ENCODE results near the gene PLK2. TPM values are rescaled to one million over a fixed set of nuclear protein-coding genes. Genes with fewer than 3 reads are reported as not detected.

Gene PLK2
- 10 to 100 TPM; 29.4 to 82.5 (median 59.2) TPM for total RNA-seq

DNA sequence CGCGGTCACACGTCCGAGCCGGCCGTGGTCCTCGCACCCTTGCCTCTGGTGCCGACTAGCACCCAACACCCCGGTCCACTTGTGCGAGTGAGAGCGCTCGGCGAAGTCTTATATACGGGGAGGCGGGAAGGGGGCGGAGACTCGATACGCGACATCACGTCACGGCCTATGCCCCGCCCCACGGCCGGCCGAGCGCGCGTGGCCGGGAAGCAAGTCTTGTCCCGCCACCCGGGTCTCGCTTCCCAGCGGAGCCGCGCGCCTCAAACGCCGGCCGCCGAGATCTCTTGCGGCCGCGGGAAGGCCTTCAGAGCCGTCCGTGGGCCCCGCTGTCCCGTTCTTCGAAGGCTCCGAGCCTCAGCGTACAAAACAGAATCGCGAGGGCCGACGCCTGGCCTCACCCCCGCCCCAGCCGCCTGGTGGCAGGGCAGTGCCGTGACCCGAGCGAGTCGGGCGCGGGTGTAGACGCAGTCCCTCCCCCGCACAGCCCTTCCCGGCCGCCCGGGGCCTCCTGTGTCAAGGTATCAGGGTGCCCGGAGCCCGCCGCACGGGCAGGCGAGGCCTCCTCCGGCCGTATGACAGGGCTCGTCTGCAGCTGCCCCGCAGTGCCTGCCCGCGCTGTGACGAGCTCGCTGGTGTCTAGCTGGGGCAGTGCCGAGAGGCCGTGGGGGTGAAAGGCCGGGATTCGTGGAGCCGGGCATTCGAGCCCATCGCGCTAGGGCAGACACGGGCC is at the start of gene PLK2:
Gene PLK2 (minus strand): TSS at position 85 of the 730 bp plus-strand sequence. CDS start 127 bp downstream, outside the sequence.
- H3K4me1 ChIP-seq = peaks cover 0 to 4% (median 2%) of the 10 kb centered on the region in 4 donors

DNA sequence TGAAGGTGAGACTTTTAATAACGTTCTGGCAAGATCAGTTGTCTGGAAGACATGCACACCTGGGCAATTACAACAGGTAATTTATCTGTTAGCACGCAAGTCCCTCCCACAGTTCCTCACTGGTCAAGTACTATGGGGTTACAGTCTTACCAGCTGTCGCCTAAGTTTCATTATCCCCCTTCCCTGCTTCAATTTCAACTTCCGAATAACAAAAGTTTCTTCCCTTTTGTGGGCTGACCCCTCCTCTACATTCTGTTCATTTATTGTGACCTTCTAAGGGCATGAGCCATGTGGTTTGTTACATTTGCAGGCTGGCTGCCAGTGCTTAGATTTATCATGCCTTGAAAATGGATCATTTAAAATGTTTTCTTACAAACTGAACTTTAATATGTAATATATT is 47.8 kb upstream of the PLK2 start:
- H3K36me3 ChIP-seq = no peaks in the 10 kb centered on the region
- no peak for TF ChIP-seq EP300 (IDR thresholded peaks at IDR 0.05)
- TF ChIP-seq POLR2A (IDR thresholded peaks at IDR 0.05) = no peak
- no peak for TF ChIP-seq POLR2AphosphoS5 (IDR thresholded peaks at IDR 0.05)
- TF ChIP-seq, protein P1, sequence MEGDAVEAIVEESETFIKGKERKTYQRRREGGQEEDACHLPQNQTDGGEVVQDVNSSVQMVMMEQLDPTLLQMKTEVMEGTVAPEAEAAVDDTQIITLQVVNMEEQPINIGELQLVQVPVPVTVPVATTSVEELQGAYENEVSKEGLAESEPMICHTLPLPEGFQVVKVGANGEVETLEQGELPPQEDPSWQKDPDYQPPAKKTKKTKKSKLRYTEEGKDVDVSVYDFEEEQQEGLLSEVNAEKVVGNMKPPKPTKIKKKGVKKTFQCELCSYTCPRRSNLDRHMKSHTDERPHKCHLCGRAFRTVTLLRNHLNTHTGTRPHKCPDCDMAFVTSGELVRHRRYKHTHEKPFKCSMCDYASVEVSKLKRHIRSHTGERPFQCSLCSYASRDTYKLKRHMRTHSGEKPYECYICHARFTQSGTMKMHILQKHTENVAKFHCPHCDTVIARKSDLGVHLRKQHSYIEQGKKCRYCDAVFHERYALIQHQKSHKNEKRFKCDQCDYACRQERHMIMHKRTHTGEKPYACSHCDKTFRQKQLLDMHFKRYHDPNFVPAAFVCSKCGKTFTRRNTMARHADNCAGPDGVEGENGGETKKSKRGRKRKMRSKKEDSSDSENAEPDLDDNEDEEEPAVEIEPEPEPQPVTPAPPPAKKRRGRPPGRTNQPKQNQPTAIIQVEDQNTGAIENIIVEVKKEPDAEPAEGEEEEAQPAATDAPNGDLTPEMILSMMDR (IDR thresholded peaks at IDR 0.05) = no peak
- no peak overlapping the region for H3K4me3 ChIP-seq
- H3K9me3 ChIP-seq = no peaks in the 10 kb centered on the region
- no peak overlapping the region for H3K27ac ChIP-seq
- peaks cover 0 to 9% (median 6%) of the 10 kb centered on the region in 4 donors for H3K4me1 ChIP-seq
- 66 to 77% methylated on average over 4 of the region's 4 CpGs for WGBS, 2 donors
- no peaks in the 10 kb centered on the region for H3K27me3 ChIP-seq
- DNase-seq (no peak), ATAC-seq (ENCODE audit: low FRiP score in 2 of 2) (no peak)

More for the DNA sequence above, at the start of gene PLK2:
- Histone ChIP-seq H3K9me3 (no peaks in the 10 kb centered on the region), H3K36me3 (peaks cover 0 to 22% (median 0%) of the 10 kb centered on the region in 4 donors), H3K27ac (peak within 1 kb of the TSS; percentile 92 to 97 (median 94)), H3K4me3 (peak within 1 kb of the TSS; percentile 53 to 86 (median 70)), H3K27me3 (no peaks in the 10 kb centered on the region)
- TF ChIP-seq EP300 (IDR thresholded peaks at IDR 0.05) (peak in 1 of 4 donors; percentile 77), POLR2A (IDR thresholded peaks at IDR 0.05) (peak in 3 of 4 donors; percentile 98 to 100 (median 99)), POLR2AphosphoS5 (IDR thresholded peaks at IDR 0.05) (peak; percentile 99 to 100)
- TF ChIP-seq, protein P1 (IDR thresholded peaks at IDR 0.05) = peak; percentile 39 to 95 (median 90)
- peak; percentile 96 to 97 for ATAC-seq (ENCODE audit: low FRiP score in 2 of 2)
- DNase-seq = peak; percentile 93 to 98
- 0% methylated on average over 3 to 22 of the region's 89 CpGs for WGBS, 2 donors

DNA sequence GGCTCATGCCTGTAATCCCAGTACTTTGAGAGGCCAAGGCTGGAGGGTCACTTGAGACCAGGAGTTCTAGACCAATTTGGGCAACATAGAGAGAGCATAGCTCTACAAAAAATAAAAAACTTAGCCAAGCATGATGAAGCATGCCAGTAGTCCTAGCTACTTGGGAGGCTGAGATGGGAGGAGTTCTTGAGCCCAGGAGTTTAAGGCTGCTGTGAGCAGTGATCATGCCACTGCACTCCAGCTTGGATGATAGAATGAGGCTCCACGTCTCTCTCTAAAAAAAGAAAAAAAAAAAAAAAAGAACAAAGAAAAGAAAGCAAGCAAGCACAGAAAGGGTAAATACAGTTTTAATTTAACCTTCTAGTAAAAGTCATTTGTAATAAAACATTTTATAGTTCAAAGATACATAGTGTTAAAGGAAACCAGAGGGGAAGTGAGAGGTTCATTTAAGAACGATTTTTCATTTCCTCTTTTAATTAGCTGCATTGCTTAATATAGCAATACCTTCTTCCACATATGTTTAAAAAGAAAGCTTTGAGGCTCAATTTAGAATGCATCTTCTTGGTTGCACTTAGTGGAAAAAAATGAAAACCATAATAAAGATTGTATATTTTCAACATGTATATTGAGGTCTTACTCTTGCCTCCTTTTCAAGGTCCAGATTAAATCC is 46.2 kb upstream of the PLK2 start:
- no peak overlapping the region for H3K27ac ChIP-seq
- no peaks in the 10 kb centered on the region for H3K27me3 ChIP-seq
- 33 to 50% methylated on average over 2 of the region's 2 CpGs for WGBS, 2 donors
- no peak overlapping the region for H3K4me3 ChIP-seq
- H3K4me1 ChIP-seq = peaks cover 0 to 9% (median 6%) of the 10 kb centered on the region in 4 donors
- H3K36me3 ChIP-seq = no peaks in the 10 kb centered on the region
- H3K9me3 ChIP-seq = no peaks in the 10 kb centered on the region
- ATAC-seq (ENCODE audit: low FRiP score in 2 of 2) (no peak), DNase-seq (no peak)
- TF ChIP-seq, protein P1 (IDR thresholded peaks at IDR 0.05) = no peak
- TF ChIP-seq POLR2A (IDR thresholded peaks at IDR 0.05) = no peak
- TF ChIP-seq POLR2AphosphoS5 (IDR thresholded peaks at IDR 0.05) = no peak
- TF ChIP-seq EP300 (IDR thresholded peaks at IDR 0.05) = no peak

DNA sequence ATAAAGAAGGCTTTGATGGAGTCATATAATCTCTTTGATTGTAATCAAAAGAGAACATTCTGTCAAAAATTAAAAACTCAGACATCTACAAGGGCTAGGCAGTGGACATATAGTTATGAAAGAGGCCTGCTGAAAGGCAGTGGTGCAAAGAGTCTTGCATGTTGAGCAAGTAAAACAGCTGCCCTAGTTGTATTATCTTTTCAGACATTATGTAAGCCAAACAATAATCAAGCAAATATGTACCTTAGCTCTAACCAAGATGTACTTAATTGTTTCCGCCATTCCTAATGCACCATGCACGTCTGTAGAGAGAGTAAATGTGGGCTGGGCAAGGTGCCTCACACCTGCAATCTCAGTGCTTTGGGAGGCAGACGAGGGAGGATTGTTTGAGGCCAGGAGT is 45.6 kb upstream of the PLK2 start:
- Histone ChIP-seq H3K4me3 (no peak overlapping the region), H3K9me3 (no peaks in the 10 kb centered on the region), H3K27me3 (no peaks in the 10 kb centered on the region), H3K4me1 (peaks cover 0 to 10% (median 6%) of the 10 kb centered on the region in 4 donors), H3K27ac (no peak overlapping the region), H3K36me3 (no peaks in the 10 kb centered on the region)
- TF ChIP-seq, protein P1 (IDR thresholded peaks at IDR 0.05) = no peak
- TF ChIP-seq POLR2A (IDR thresholded peaks at IDR 0.05) (no peak), POLR2AphosphoS5 (IDR thresholded peaks at IDR 0.05) (no peak), EP300 (IDR thresholded peaks at IDR 0.05) (no peak)
- 56 to 69% methylated on average over 3 of the region's 3 CpGs for WGBS, 2 donors
- DNase-seq = no peak
- peak in 1 of 2 donors; percentile 38 for ATAC-seq (ENCODE audit: low FRiP score in 2 of 2)
